Measurements from ENCODE around the gene SH3PXD2A. TPM values are rescaled to one million over a fixed set of nuclear protein-coding genes. Genes with fewer than 3 reads are reported as not detected.

Gene SH3PXD2A
- total and polyA plus RNA-seq, 10 of the 15 experiments (the other 5 are each of a cell fraction or from before 2014, with no cell fraction given): 0.63 to 14.0 (median 4.4) TPM

GRCh38 chr10:103722632-103723031 is 132.7 kb downstream of the SH3PXD2A start (continued):
- TF ChIP-seq BCLAF1 (IDR thresholded peaks at IDR 0.05) (no peak), IKZF1 (conservative IDR thresholded peaks at IDR 0.05) (no peak), EP300 (IDR thresholded peaks at IDR 0.05; ENCODE audit: borderline replicate concordance in 1 of 2, control insufficient read depth in 1 of 2, low read depth in 2 of 2, low read length in 2 of 2) (no peak)

DNA sequence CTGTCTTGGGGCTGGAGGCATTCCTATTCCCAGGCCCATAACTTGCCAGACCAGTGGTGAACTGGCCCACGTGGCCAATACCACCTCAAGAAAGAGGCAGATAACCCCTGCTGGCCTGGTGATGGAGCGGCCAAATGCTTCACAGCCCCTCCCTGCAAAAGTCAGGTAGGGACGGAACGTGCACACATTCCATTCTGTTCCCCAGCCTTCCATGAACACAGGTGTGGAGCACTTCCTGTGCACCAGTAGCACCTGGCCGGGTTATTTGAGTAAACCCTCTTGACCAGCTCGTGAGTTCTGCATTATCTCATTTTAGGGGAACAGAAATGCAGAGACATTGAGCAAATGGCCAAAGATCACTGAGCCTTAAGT is 134.4 kb downstream of the SH3PXD2A start:
- ChIA-PET SMC1A (ENCODE audit: uncharacterized antibody, unreplicated experiment) (no interaction called here), POLR2A (no interaction called here), RAD21 (ENCODE audit: unreplicated experiment) (no interaction called here), CTCF (interaction anchor here (1.7 kb wide), 1 partner anchor 138 kb away, joined by 4 read pairs; no protein-coding TSS in a partner anchor)
- Histone ChIP-seq H4K20me1 (ENCODE audit: control insufficient read depth, insufficient read depth) (no peaks in the 10 kb centered on the region), H3K4me1 (ENCODE audit: control insufficient read depth, insufficient read depth, low read length) (no peaks in the 10 kb centered on the region), H3K9ac (ENCODE audit: control insufficient read depth, insufficient read depth, low read length) (no peak overlapping the region), H2AFZ (ENCODE audit: control insufficient read depth, low read depth, low read length) (no peak overlapping the region), H3K27ac (ENCODE audit: control insufficient read depth, insufficient read depth) (no peak overlapping the region), H3K4me2 (ENCODE audit: control insufficient read depth, insufficient read depth) (no peak overlapping the region), H3K27me3 (replicated peaks in 1 of 2; ENCODE audit: control insufficient read depth in 2 of 2, insufficient read depth in 2 of 2, low read length in 1 of 2) (peaks cover 0 to 5% of the 10 kb centered on the region in 2 experiments; a peak in 2 of 4 replicates), H3K36me3 (ENCODE audit: control insufficient read depth in 2 of 2, insufficient read depth in 2 of 2, low read length in 1 of 2) (no peaks in the 10 kb centered on the region), H3K79me2 (ENCODE audit: control insufficient read depth, insufficient read depth, low read length) (no peaks in the 10 kb centered on the region), H3K4me3 (no peak overlapping the region), H3K9me3 (replicated peaks; ENCODE audit: control insufficient read depth, insufficient read depth, low read length) (no peaks in the 10 kb centered on the region)
- WGBS (ENCODE audit: insufficient coverage, insufficient replicate concordance, low lambda C conversion rate, missing lambda C conversion rate): 43% methylated on average over 6 of the region's 6 CpGs
- TF ChIP-seq NRF1 (conservative IDR thresholded peaks at IDR 0.05; ENCODE audit: low read depth, low read length) (no peak), WRNIP1 (IDR thresholded peaks at IDR 0.05; ENCODE audit: borderline replicate concordance, low read depth, low read length) (no peak), JUNB (IDR thresholded peaks at IDR 0.05) (no peak), EED (IDR thresholded peaks at IDR 0.05; ENCODE audit: low read depth) (no peak), PAX8 (IDR thresholded peaks at IDR 0.05) (no peak), KDM1A (IDR thresholded peaks at IDR 0.05; ENCODE audit: borderline replicate concordance) (no peak), PAX5 (IDR thresholded peaks at IDR 0.05; ENCODE audit: borderline replicate concordance, low read depth, low read length) (no peak), ZNF274 (IDR thresholded peaks at IDR 0.05; ENCODE audit: insufficient read depth, insufficient read length) (no peak)
- ATAC-seq (no peak), DNase-seq (ENCODE audit: low read depth, low spot score) (no peak), FAIRE-seq (no peak)
- intact Hi-C loops (cut with micrococcal nuclease; ENCODE audit: unreplicated experiment): no loop called here
- in situ Hi-C loops (cut with MboI): no loop called here
- BruUV-seq (replicated peaks): no TSS peak

All from GM12878 (cell line).